ENCODE results near the gene CALN1.

GRCh38 chr7:72111086-72111485 is 301.1 kb downstream of the CALN1 start:
- TF ChIP-seq, protein P1, sequence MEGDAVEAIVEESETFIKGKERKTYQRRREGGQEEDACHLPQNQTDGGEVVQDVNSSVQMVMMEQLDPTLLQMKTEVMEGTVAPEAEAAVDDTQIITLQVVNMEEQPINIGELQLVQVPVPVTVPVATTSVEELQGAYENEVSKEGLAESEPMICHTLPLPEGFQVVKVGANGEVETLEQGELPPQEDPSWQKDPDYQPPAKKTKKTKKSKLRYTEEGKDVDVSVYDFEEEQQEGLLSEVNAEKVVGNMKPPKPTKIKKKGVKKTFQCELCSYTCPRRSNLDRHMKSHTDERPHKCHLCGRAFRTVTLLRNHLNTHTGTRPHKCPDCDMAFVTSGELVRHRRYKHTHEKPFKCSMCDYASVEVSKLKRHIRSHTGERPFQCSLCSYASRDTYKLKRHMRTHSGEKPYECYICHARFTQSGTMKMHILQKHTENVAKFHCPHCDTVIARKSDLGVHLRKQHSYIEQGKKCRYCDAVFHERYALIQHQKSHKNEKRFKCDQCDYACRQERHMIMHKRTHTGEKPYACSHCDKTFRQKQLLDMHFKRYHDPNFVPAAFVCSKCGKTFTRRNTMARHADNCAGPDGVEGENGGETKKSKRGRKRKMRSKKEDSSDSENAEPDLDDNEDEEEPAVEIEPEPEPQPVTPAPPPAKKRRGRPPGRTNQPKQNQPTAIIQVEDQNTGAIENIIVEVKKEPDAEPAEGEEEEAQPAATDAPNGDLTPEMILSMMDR (IDR thresholded peaks at IDR 0.05) = no peak
- no peak for TF ChIP-seq POLR2A (IDR thresholded peaks at IDR 0.05)
